ENCODE data around the gene SDHAF3. TPM values are rescaled to one million over a fixed set of nuclear protein-coding genes. Genes with fewer than 3 reads are reported as not detected.

The SDHAF3 gene
- total and polyA plus RNA-seq, 2 of the 8 experiments (the other 6 are each of a cell fraction or from before 2014, with no cell fraction given), result 12.0 to 31.3 TPM

DNA sequence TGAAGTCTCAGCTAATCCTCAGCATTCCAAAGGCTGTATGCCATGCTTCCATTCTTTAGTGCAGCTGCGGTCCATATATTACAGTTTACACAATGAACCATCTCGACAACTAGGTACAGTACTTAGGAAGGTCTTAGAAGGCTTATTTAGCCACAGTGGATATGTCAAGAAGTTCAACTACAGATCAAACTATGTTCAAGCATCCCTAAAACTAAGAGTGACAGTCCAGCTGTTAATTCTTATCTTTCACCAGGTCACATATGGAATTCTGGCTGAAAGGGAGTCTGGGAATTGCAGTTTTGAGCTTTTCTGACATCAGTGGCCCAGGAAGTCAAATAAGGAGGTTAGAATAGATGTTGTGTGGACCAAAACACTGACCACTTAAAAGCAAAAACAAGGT is 106.8 kb downstream of the SDHAF3 start:
- FAIRE-seq (no peak), DNase-seq (ENCODE audit: low read depth in 1 of 2, low spot score in 2 of 2) (no peak)
- Histone ChIP-seq H2AFZ (ENCODE audit: low read length) (no peak overlapping the region), H3K79me1 (ENCODE audit: low read depth, low read length) (no peaks in the 10 kb centered on the region), H2BK15ac (ENCODE audit: low read length) (no peak overlapping the region), H3K79me2 (ENCODE audit: control insufficient read depth in 1 of 2, insufficient read depth in 2 of 2, low read length in 2 of 2) (no peaks in the 10 kb centered on the region), H4K5ac (ENCODE audit: insufficient read length, low read depth, low read length) (no peak overlapping the region), H3K56ac (replicated peaks; ENCODE audit: insufficient read length, low read depth, low read length) (no peak overlapping the region), H3K27me3 (replicated peaks in 1 of 4; ENCODE audit: control insufficient read depth in 3 of 4, extremely low read depth in 1 of 4, insufficient read depth in 3 of 4, low read length in 3 of 4) (peaks cover 0 to 1% (median 0%) of the 10 kb centered on the region in 4 experiments; a peak in 1 of 7 replicates), H3K36me3 (ENCODE audit: control insufficient read depth in 2 of 4, insufficient read depth in 4 of 4, low read length in 3 of 4) (no peaks in the 10 kb centered on the region), H3K23me2 (ENCODE audit: low read depth, low read length) (no peaks in the 10 kb centered on the region), H3K9ac (replicated peaks in 1 of 4; ENCODE audit: extremely low read depth in 1 of 4, low read depth in 3 of 4, low read length in 3 of 4) (no peak overlapping the region), H2BK5ac (ENCODE audit: low read depth, low read length) (no peak overlapping the region), H3K9me3 (ENCODE audit: insufficient read depth in 2 of 2, low read depth in 1 of 2, low read length in 1 of 2) (no peaks in the 10 kb centered on the region), H4K8ac (ENCODE audit: extremely low read depth, insufficient read depth, low read length) (no peak overlapping the region), H4K91ac (replicated peaks; ENCODE audit: insufficient read length, low read length) (no peak overlapping the region), H3K14ac (ENCODE audit: insufficient read length) (no peak overlapping the region), H2BK12ac (ENCODE audit: low read depth, low read length) (no peak overlapping the region), H2BK20ac (ENCODE audit: low read length) (no peak overlapping the region), H3K27ac (ENCODE audit: low read depth, low read length) (no peak overlapping the region), H3K4ac (replicated peaks; ENCODE audit: insufficient read length, low read depth, low read length) (no peak overlapping the region), H2BK120ac (replicated peaks; ENCODE audit: low read depth, low read length) (no peak overlapping the region), H3K4me1 (replicated peaks in 1 of 4; ENCODE audit: control insufficient read depth in 3 of 4, insufficient read depth in 4 of 4, low read length in 3 of 4) (no peaks in the 10 kb centered on the region), H3K4me3 (ENCODE audit: extremely low read depth in 1 of 4, insufficient read depth in 2 of 4, low read depth in 3 of 4, low read length in 4 of 4) (no peak overlapping the region), H3K18ac (ENCODE audit: extremely low read depth, low read length) (no peak overlapping the region), H3K4me2 (ENCODE audit: insufficient read depth in 1 of 2, low read depth in 2 of 2, low read length in 2 of 2) (no peak overlapping the region), H2AK5ac (ENCODE audit: low read depth, low read length) (no peak overlapping the region), H3K23ac (ENCODE audit: insufficient read length) (no peak overlapping the region), H4K20me1 (replicated peaks in 1 of 2; ENCODE audit: control insufficient read depth in 1 of 2, insufficient read depth in 2 of 2, low read length in 2 of 2) (no peaks in the 10 kb centered on the region)
- POLR2A ChIA-PET (ENCODE audit: partially characterized antibody), result no interaction called here
- CTCF ChIA-PET (ENCODE audit: partially characterized antibody), result interaction anchor here (0.8 to 2.3 kb wide), 3 partner anchors 9 to 45 kb away, joined by 3 to 6 read pairs (median 5); no protein-coding TSS in a partner anchor
- 88% methylated on average over 2 of the region's 2 CpGs; no CpG with 5 or more reads in 1 of the 2 experiments for WGBS, 2 experiments (ENCODE audit: extremely low coverage in 1 of 2, insufficient coverage in 1 of 2, insufficient read length in 1 of 2, insufficient replicate concordance in 2 of 2, low coverage in 1 of 2, low lambda C conversion rate in 2 of 2, missing lambda C conversion rate in 1 of 2)
- TF ChIP-seq BCL11A (IDR thresholded peaks at IDR 0.05; ENCODE audit: low read depth in 2 of 2, low read length in 2 of 2), result no peak
- TF ChIP-seq YY1 (IDR thresholded peaks at IDR 0.05; ENCODE audit: low read depth, low read length), result no peak
- TF ChIP-seq SP2 (IDR thresholded peaks at IDR 0.05; ENCODE audit: low read length), result no peak
- TF ChIP-seq SIRT6 (IDR thresholded peaks at IDR 0.05; ENCODE audit: low read length), result no peak
- TF ChIP-seq, protein P1, sequence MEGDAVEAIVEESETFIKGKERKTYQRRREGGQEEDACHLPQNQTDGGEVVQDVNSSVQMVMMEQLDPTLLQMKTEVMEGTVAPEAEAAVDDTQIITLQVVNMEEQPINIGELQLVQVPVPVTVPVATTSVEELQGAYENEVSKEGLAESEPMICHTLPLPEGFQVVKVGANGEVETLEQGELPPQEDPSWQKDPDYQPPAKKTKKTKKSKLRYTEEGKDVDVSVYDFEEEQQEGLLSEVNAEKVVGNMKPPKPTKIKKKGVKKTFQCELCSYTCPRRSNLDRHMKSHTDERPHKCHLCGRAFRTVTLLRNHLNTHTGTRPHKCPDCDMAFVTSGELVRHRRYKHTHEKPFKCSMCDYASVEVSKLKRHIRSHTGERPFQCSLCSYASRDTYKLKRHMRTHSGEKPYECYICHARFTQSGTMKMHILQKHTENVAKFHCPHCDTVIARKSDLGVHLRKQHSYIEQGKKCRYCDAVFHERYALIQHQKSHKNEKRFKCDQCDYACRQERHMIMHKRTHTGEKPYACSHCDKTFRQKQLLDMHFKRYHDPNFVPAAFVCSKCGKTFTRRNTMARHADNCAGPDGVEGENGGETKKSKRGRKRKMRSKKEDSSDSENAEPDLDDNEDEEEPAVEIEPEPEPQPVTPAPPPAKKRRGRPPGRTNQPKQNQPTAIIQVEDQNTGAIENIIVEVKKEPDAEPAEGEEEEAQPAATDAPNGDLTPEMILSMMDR (IDR thresholded peaks at IDR 0.05; ENCODE audit: control extremely low read depth in 1 of 3, insufficient read depth in 1 of 3, low read depth in 1 of 3, low read length in 3 of 3), result no peak
- TF ChIP-seq RAD21 (IDR thresholded peaks at IDR 0.05 in 1 of 2, conservative IDR thresholded peaks at IDR 0.05 in 1 of 2; ENCODE audit: low read depth in 2 of 2, low read length in 2 of 2), result no peak
- TF ChIP-seq HDAC6 (IDR thresholded peaks at IDR 0.05; ENCODE audit: low read depth, low read length), result no peak
- TF ChIP-seq CEBPB (IDR thresholded peaks at IDR 0.05; ENCODE audit: low read depth, low read length), result no peak
- no peak for TF ChIP-seq KDM5A (IDR thresholded peaks at IDR 0.05; ENCODE audit: low read length)
- TF ChIP-seq, protein P2, sequence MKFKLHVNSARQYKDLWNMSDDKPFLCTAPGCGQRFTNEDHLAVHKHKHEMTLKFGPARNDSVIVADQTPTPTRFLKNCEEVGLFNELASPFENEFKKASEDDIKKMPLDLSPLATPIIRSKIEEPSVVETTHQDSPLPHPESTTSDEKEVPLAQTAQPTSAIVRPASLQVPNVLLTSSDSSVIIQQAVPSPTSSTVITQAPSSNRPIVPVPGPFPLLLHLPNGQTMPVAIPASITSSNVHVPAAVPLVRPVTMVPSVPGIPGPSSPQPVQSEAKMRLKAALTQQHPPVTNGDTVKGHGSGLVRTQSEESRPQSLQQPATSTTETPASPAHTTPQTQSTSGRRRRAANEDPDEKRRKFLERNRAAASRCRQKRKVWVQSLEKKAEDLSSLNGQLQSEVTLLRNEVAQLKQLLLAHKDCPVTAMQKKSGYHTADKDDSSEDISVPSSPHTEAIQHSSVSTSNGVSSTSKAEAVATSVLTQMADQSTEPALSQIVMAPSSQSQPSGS (IDR thresholded peaks at IDR 0.05; ENCODE audit: low read length), result no peak
- no peak for TF ChIP-seq SP4 (IDR thresholded peaks at IDR 0.05; ENCODE audit: low read length)

Measured in H1 (cell line).